NT2/D1 (cell line): ENCODE results near the gene TMEM165.

Experiments used
- SUZ12 ChIP-seq: IDR thresholded peaks from 2 replicates; pipeline ENCODE4 v1.6.1; 2011; ENCODE audit not compliant: insufficient read length, insufficient read depth; ENCODE audit errors: extremely low read depth
- ZNF274 ChIP-seq: IDR thresholded peaks from 2 replicates; pipeline ENCODE4 v1.6.1; 2011; ENCODE audit warnings: mild to moderate bottlenecking, low read depth, low read length

- TF ChIP-seq SUZ12: no peak
- TF ChIP-seq ZNF274: no peak
These were observed 760 bp downstream of the TMEM165 start for GRCh38 chr4:55396308-55397125.
